Measurements from ENCODE around the gene SMPDL3A. TPM values are rescaled to one million over a fixed set of nuclear protein-coding genes. Genes with fewer than 3 reads are reported as not detected.

Gene SMPDL3A
- total RNA-seq, 1 donor from 2014 or later: 1.5 TPM

- POLR2A ChIA-PET: interaction anchor here (1.4 kb wide), 1 partner anchor 36 kb away, joined by 5 read pairs; no protein-coding TSS in a partner anchor
- intact Hi-C loops (cut with micrococcal nuclease): no loop called here
- CTCF ChIA-PET: no interaction called here
- H3K4me3 Mint-ChIP-seq: no peak overlapping the region
- H3K9me3 Mint-ChIP-seq: no peaks in the 10 kb centered on the region
- ATAC-seq (ENCODE audit: low read depth) (no peak), DNase-seq (no peak)
- H3K27ac Mint-ChIP-seq: no peak overlapping the region
- no peak for TF ChIP-seq CTCF (IDR thresholded peaks at IDR 0.05)
- H3K27me3 Mint-ChIP-seq: peaks cover 26% of the 10 kb centered on the region
- H3K4me1 Mint-ChIP-seq: peaks cover 25% of the 10 kb centered on the region
- peaks cover 3% of the 10 kb centered on the region for H3K36me3 Mint-ChIP-seq (ENCODE audit: low read depth)
These were observed 850 bp upstream of the SMPDL3A start for GRCh38 chr6:122788208-122788607.

- H3K27ac Mint-ChIP-seq: peak overlapping the region; percentile 84
- POLR2A ChIA-PET: interaction anchor here (1.4 kb wide), 1 partner anchor 37 kb away, joined by 5 read pairs; no protein-coding TSS in a partner anchor
- TF ChIP-seq CTCF (IDR thresholded peaks at IDR 0.05): no peak
- intact Hi-C loops (cut with micrococcal nuclease): loop anchor here (1.0 kb wide), 1 partner anchor 37 kb away; no protein-coding TSS in a partner anchor
- H3K36me3 Mint-ChIP-seq (ENCODE audit: low read depth): peaks cover 3% of the 10 kb centered on the region
- H3K4me1 Mint-ChIP-seq: peaks cover 25% of the 10 kb centered on the region
- DNase-seq (no peak), ATAC-seq (ENCODE audit: low read depth) (no peak)
- CTCF ChIA-PET: interaction anchor here (0.9 kb wide), 1 partner anchor 57 kb away, joined by 3 read pairs; no protein-coding TSS in a partner anchor
- no peaks in the 10 kb centered on the region for H3K9me3 Mint-ChIP-seq
- peaks cover 26% of the 10 kb centered on the region for H3K27me3 Mint-ChIP-seq
- peak overlapping the region; percentile 94 for H3K4me3 Mint-ChIP-seq
These were observed 336 bp upstream of the SMPDL3A start for GRCh38 chr6:122788663-122789181.

GRCh38 chr6:122790028-122790422, 967 bp downstream of the SMPDL3A start:
- intact Hi-C loops (cut with micrococcal nuclease): no loop called here
- TF ChIP-seq CTCF (IDR thresholded peaks at IDR 0.05): no peak
- ChIA-PET CTCF (interaction anchor here (1.6 kb wide), 1 partner anchor 58 kb away, joined by 4 read pairs; no protein-coding TSS in a partner anchor), POLR2A (no interaction called here)
- Mint-ChIP-seq H3K27ac (peak overlapping the region; percentile 84), H3K27me3 (peaks cover 26% of the 10 kb centered on the region), H3K4me3 (peak overlapping the region; percentile 94), H3K36me3 (ENCODE audit: low read depth) (peaks cover 3% of the 10 kb centered on the region), H3K4me1 (peaks cover 25% of the 10 kb centered on the region), H3K9me3 (no peaks in the 10 kb centered on the region)
- DNase-seq (no peak), ATAC-seq (ENCODE audit: low read depth) (no peak)

- Mint-ChIP-seq H3K36me3 (ENCODE audit: low read depth) (peaks cover 3% of the 10 kb centered on the region), H3K9me3 (no peaks in the 10 kb centered on the region), H3K4me3 (peak overlapping the region; percentile 94), H3K27me3 (peaks cover 26% of the 10 kb centered on the region), H3K4me1 (peaks cover 25% of the 10 kb centered on the region), H3K27ac (peak overlapping the region; percentile 84)
- ATAC-seq (ENCODE audit: low read depth) (no peak), DNase-seq (no peak)
- ChIA-PET CTCF (interaction anchor here (0.8 to 1.6 kb wide), 2 partner anchors 44 to 59 kb away, joined by 3 to 4 read pairs; no protein-coding TSS in a partner anchor), POLR2A (no interaction called here)
- intact Hi-C loops (cut with micrococcal nuclease): no loop called here
- TF ChIP-seq CTCF (IDR thresholded peaks at IDR 0.05): no peak
These were observed 1.6 kb downstream of the SMPDL3A start for GRCh38 chr6:122790423-122791309.

- H3K9me3 Mint-ChIP-seq: no peaks in the 10 kb centered on the region
- peaks cover 21% of the 10 kb centered on the region for H3K27me3 Mint-ChIP-seq
- no peak for TF ChIP-seq CTCF (IDR thresholded peaks at IDR 0.05)
- DNase-seq (no peak), ATAC-seq (ENCODE audit: low read depth) (no peak)
- ChIA-PET POLR2A (no interaction called here), CTCF (interaction anchor here (0.8 to 1.6 kb wide), 2 partner anchors 43 to 60 kb away, joined by 3 to 4 read pairs; no protein-coding TSS in a partner anchor)
- peaks cover 25% of the 10 kb centered on the region for H3K4me1 Mint-ChIP-seq
- peaks cover 3% of the 10 kb centered on the region for H3K36me3 Mint-ChIP-seq (ENCODE audit: low read depth)
- H3K4me3 Mint-ChIP-seq: no peak overlapping the region
- H3K27ac Mint-ChIP-seq: no peak overlapping the region
- intact Hi-C loops (cut with micrococcal nuclease): no loop called here
These were observed 2.2 kb downstream of the SMPDL3A start for GRCh38 chr6:122791310-122791679.
